HG03045 (cell line): ENCODE results near the gene ABHD11.
"Not testable (repeated sequence)": the region's sequence is repeated elsewhere in the genome, so short reads cannot be mapped to it uniquely, and the experiment has no call there.

ENCODE experiments used
- ATAC-seq: cut with Tn5 transposase; IDR thresholded peaks from one replicate; pipeline ENCODE4 v1.9.1; 2021; ENCODE audit warnings: mild to moderate bottlenecking, moderate library complexity; ENCODE audit not compliant: unreplicated experiment

ABHD11 gene

GRCh38 chr7:73738612-73739386, at the start of gene ABHD11:
TSS of gene ABHD11 (minus strand) at chr7:73738802. CDS start at chr7:73738770, 32 bp downstream.
- peak; percentile 84 for ATAC-seq

- ATAC-seq = not testable (repeated sequence)
Measured at GRCh38 chr7:73787786-73788048, 49.1 kb upstream of the ABHD11 start.

GRCh38 chr7:73786588-73786987, 48.0 kb upstream of the ABHD11 start:
- no peak for ATAC-seq

GRCh38 chr7:73779517-73779916, 40.9 kb upstream of the ABHD11 start:
- no peak for ATAC-seq

- ATAC-seq = no peak
Measured at GRCh38 chr7:73778801-73779389, 40.3 kb upstream of the ABHD11 start.

- no peak for ATAC-seq
Measured at GRCh38 chr7:73774923-73775322, 36.3 kb upstream of the ABHD11 start.

- ATAC-seq = no peak
Measured at GRCh38 chr7:73773700-73774517, 35.3 kb upstream of the ABHD11 start.

- ATAC-seq = no peak
Measured at GRCh38 chr7:73770860-73771670, 32.5 kb upstream of the ABHD11 start.

GRCh38 chr7:73770002-73770859, 31.6 kb upstream of the ABHD11 start, which contains the start of gene CLDN3:
TSS of gene CLDN3 (minus strand) at chr7:73770270. CDS start at chr7:73770049, 221 bp downstream.
- ATAC-seq = no peak

GRCh38 chr7:73769481-73770001, 30.9 kb upstream of the ABHD11 start:
- no peak for ATAC-seq

- ATAC-seq = no peak
Measured at GRCh38 chr7:73768641-73769480, 30.3 kb upstream of the ABHD11 start.

GRCh38 chr7:73766556-73767229, 28.1 kb upstream of the ABHD11 start:
- no peak for ATAC-seq

GRCh38 chr7:73762659-73762999, 24.0 kb upstream of the ABHD11 start:
- ATAC-seq = no peak

- no peak for ATAC-seq
Measured at GRCh38 chr7:73761854-73762658, 23.5 kb upstream of the ABHD11 start.

- ATAC-seq = no peak
Measured at GRCh38 chr7:73758581-73759138, 20.1 kb upstream of the ABHD11 start.

GRCh38 chr7:73749931-73750776, 11.6 kb upstream of the ABHD11 start:
- ATAC-seq = no peak
